SK-N-DZ (cell line): ENCODE measurements around the gene PLXDC2.

Source experiments
- DNase-seq: peaks from one replicate; pipeline ENCODE4 v3.0.0-alpha.2; 2015; ENCODE audit warnings: low spot score

Gene PLXDC2

DNA sequence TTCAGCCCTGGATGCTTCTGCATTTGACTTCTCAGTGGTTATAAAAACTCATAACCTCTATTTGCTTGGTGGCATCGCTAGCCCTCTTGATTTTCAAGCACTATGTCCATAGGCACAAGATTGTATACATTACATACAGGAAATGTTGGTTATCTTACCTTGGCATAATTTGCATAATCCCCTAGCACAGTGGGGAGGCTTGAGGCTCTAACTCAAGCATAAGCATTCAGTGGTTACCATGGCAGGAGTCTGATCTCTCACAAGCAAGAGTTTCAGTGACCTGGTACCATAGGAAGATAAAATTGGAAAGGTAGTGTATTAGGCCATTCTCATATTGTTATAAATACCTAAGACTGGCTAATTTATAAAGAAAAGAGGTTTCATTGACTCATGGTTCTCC, 121.8 kb downstream of the PLXDC2 start:
- DNase-seq = no peak

DNA sequence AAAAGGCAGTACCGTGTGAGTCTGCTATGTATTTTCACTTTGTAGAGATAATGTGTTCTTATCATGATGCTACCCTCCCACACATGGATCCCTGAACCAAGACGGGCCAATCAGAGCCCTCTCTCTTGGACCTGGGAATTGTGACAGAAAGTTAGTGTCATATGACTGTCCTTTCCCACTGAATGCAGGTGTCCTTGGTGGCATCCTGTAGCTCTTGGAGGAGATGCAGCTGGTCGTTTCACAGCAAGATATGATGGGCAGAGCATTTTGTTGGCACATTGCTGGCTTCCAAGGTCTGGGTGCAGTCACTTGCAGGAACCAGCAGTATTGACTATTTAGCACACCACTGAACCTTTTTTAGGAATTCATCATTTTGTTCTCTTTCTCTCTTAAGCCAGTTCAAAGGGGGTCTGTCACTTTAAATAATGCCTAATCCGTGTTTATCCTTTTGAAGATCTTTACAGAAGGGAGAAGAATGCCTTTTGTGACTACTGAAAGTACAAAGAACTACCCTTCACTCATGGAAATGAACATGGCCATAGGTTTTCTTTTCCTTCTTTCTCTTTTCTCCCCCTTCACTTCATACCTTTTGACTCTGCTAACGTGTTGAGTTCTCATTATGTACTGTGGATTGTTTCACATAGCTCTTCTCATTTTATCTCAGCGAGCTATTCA, 125.1 kb downstream of the PLXDC2 start:
- DNase-seq = no peak

DNA sequence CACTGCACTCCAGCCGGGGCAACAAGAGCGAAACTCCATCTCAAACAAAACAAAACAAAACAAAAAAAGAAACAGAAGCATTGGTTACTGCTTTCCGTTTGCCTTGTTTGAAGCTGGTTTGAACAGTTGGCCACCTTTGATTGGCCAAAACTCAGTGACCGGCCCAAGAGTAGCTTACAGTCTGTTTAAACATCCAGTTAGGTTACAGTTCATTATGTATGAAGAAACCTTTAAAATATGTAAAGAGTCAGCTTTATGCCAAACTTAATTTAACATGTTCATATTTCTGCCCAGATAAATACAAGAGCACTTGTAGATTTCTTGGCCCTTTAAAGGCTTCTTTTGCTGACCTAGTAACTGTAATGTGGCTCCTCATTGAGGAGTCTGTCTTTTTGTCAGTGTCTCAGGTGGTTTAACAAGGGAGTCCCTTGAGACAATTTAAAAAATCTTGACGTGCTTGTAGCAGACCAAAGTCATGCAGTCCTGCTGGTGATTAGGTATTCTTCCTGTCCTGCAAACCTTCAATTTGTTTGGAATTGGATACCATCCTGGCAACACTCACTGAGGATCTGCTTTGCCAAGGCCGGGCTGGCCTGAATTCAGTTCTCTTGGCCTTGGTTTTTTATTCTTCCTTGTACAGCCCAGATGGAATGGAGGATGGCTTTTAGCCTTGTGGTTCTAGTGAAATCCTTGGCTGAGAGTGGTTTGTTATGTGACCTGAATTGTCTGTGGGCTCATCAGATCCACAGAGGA, 128.9 kb downstream of the PLXDC2 start:
- DNase-seq = no peak

DNA sequence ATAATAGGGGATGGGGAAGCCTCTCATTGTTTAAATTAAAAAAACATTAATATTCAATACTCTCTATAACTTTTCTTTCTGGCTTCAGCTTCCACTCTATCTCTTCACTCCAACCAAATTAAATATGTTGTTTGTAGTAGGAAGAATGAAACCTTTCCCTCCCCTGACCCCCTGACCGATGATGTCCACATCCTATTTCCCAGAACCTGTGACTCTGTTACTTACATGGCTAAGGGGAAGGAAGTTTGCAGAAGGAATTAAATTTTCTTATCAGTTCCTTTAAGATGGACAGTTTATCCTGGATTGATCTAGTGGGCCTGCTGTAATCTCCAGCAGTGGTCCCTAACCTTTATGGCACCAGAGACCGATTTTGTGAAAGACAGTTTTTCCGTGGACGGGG, 130.0 kb downstream of the PLXDC2 start:
- DNase-seq = no peak

DNA sequence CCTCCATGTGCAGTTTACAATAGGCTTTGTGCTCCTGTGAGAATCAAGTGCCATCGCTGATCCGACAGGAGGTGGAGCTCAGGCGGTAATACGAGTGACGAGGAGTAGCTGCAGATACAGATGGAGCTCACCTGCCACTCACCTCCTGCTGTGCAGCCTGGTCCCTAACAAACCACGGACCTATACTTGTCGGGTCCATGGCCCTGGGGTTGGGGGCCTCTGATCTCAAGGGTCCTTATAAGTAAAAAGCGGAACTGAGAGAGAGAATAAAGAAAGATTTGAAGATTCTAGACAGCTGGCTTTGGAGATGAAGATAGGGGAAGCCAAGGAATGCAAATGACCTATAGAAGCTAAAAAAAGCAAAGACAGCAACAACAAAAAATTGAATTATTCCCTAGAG, 130.6 kb downstream of the PLXDC2 start:
- DNase-seq = no peak

DNA sequence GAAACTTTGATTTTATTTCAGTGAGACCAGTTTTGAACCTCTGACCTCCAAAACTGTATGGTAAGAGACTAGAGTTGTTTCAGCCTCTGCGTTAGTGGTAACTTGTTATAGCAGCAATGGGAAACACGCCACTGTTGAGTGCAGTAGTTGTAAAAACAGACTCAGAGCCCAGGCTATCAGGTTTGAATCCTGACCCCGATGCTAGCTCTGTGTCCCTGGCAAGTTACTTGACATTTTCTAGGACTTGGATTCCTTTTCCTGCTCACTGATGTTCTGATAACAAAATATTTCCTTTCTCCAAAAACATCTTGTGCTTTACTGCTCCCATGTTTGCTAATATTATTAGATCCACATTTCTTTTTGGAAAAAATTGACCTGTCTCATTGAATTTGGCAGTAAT, 131.0 kb downstream of the PLXDC2 start:
- DNase-seq = no peak

DNA sequence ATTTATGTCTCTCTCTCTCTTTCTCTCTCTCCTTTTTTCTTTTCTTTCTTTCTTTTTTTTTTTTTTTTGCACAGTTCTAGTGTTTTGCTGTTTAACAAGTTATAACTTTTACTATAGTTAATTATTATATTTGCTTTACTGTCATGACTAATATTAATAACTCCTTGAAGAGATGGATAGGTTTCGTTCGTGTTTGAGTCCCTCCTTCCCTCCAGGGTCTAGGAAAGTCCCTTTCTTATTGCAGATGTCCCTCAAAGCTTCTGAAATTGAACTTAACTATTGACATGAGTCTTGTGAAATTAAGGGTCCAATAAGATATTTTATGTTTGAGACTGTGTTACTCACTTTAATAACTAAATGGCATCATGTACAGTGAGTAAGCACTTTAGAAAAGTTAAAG, 131.4 kb downstream of the PLXDC2 start:
- no peak for DNase-seq

DNA sequence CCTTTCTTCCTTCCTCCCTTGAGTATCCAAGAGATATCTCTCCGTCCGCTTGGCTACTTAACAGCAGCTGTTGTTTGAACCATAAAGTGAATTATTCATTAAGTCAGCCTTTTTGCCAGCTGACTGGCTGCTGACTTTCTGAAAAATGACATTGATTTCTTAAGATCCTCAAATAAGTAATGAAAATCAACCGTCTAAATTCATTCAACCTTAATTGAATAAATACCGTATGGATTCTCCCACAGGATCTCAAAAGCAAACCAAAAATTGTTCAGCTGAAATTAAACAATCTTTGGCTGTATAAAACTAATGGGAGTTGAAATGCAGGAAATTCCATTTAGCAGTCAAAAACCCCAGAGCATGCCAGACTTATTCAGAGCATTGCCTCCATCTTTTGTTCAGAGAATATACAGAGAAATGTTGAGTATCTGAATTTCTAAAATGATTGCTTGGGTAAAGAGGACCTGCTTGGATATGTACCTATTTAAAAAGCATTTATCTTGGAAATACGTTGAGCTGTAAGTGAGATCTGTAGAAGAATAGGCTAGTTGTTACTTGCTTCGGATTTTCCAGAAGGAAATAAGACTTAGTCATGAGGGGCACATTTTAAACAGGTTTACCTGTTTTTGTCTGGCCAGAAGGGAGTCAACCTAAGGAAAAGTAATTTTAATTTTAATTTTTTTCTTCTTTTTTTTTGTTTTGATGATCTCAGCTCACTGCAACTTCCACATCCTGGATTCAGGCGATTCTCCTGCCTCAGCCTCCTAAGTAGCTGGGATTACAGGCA, 136.2 kb downstream of the PLXDC2 start:
- no peak for DNase-seq

DNA sequence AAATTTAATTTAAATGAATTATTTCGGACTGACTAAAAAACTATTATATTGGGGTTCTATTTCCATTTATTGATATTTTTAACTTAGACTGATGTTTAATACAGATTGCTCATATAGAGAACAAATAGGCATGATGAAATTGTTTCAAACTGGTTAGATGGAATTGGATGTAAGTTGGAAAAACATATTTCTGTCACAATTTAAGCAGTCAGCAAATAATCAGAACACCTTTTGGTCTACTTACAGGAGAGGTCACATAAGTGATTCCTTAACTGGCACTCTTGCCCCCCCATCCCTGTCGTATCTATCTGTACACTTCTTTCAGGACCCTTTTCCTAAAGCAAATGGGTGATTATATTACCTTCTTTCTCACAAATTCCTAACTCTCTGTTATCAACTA, 138.4 kb downstream of the PLXDC2 start:
- no peak for DNase-seq

DNA sequence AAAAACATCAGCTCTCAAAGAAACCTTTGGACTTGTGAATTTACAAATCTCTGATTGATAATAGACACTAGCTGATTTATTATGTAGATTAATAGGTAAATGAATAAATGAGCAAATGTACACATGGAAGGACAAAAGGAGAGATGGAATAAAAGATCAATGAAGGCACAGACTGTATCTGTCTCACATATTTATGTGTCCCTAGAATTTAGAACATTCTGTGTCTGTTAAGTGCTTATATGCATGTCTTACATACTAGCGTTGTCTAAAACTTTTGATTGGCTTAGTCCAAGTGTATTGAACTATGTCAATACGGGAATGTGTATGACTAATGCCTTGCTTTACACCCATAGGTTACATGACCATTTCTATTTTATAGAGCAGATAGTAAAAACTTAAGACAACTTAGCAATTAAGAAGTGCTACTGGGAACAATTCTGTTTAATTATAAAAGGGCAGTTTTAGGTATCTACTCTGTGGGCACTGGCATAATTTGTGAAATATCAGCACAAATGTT, 140.3 kb downstream of the PLXDC2 start:
- DNase-seq = no peak

DNA sequence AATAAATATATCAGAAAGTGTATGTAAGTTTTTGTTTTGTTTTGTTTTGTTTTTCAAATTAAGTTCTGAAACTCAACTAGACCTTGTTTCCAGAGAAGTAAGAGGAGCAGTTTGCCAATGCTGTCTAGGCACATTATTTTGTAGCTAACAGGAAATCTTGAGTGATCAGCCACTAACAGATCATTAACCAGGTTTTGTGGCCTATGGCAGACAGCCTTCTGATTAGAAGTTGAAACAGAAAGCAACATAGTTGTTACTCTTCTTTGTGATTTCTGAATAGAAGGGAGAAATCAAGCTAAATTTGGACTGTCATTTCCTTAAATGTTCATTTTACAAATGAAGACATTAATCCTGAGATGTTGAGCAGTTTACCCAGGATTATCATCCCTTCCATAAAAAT, 142.6 kb downstream of the PLXDC2 start:
- no peak for DNase-seq

DNA sequence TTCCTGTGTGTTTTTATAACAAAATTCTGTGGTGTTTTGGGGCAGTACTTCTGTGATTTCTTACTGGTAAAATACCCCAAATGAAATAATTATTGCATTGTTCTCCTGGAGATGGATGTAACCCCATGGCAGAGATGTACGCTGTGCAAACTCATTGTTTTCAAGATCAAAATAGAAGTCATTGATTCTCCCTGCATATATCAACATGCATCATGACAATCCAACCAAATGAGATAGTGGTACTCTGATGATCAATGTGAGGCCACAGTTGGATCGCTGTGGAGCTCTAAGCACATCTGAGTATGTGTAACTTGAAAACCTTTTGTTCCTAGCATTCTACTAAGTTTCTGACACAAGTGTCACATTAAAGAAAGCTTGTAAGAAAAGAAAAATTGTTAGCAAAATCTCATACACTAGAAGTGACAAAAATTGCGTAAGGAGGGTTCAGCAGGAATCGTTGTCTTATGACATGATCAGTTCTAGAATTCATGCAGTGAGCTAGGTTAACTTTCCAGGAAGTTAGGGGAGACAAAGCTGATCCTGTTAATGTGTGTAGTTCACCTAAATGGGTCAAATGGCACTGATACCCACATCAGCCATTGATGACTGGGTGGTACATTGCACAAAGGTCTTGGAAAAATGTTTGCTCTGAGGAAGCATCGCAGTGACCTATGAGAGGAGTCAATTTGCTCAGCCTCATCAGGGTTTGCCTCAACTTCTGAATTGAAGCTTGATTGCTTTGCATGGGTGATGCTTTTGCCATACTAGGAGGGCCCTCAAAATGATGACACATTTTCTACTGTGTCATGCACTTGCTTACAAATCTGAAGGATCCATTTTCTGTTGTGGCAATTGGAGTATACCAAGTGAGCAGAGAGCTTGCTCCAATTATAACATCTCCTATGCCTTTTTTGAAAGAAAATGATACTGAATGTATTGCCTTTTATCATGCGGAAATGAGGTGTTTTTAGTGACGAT, 145.1 kb downstream of the PLXDC2 start:
- DNase-seq = no peak

DNA sequence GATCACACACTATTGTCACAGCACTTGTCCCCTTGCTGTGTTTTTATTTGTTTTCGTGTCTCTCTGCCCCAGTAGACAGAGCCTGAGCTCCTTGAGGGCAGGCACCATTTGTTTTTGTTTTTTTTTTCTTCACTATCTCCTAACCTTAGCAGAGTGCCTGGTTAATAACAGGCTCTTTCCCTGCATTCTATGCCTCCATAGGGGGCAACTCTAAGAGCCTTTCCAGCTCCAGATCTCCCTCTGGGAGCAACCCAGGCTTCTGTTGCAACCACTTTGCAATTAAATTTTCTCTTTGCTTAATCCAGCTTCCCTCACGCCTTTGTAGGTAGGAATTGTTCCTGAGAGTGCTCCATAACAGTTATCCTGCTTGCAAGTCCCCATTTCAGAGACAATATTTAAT, 148.4 kb downstream of the PLXDC2 start:
- no peak for DNase-seq

DNA sequence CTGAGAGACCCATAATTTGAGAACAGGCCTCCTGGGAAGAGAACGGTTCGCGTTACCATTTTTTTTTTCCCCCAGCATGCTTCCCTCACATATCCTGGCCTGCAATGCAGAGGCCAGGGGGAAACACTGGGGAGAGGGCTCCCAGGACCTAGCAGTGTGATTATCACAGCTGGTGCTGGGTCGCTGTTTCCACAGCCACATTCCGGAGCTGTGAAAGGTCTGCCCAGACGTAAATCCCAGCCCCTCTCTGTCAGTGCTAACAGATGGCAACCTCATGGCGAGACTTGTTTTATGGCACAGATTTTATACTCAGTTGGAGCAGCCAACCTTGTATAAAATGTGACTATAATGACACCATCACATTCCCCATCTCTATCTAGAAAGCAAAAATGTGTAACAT, 150.5 kb downstream of the PLXDC2 start:
- DNase-seq = peak; percentile 7

DNA sequence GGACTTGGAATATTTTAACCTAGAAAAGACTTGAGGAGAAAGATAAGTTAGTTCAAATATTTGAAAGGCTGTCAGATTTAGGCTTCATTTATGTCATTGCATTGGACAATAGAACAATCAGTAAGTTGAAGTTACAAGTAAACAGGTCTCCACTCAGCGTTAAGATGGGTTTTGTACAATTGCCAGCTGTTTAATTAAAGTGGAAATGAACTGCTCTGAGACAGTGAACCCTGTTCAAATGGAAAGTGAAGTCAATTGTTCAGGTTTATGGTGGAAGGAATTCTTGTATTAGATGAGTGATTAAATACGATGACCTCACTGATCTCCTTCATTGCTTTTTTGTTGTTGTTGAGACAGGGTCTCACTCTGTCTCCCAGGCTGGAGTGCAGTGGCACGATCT, 151.7 kb downstream of the PLXDC2 start:
- DNase-seq = no peak

DNA sequence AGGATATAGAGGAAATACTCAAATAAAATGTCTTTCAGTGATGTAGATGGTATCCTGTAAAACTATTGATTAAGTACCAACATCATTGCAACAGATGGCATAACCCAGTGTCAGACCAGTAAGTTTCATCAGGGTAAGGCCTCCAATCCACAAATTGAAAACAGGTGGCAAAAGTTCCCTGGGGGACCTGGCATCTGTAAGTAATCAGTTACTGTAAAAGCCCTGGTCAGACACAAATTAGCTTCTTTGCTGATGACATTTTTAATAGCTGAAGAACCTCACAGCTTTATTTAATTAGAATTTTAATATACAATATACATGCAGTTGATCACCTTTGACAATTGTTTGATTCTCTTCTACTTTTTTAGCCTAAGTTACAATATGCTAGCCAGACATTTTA, 152.5 kb downstream of the PLXDC2 start:
- DNase-seq = peak; percentile 25

DNA sequence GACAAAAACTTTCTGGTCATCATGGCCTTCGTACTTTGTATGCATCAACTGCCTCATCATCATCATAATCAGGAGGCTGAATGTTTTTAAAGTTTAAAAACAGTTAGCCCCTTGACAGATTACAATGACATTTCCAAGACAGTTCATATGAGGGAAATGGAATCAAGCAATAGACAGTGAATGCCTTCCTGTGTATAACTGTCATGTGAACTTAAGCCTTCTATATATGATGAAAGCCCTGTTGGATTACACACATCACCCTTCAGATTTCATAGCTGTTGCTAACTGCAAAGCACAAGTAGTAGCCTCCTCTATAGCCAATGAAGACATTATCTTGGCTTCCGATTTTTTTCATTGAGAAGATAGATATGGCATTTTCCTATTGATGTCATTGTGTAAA, 154.0 kb downstream of the PLXDC2 start:
- no peak for DNase-seq

DNA sequence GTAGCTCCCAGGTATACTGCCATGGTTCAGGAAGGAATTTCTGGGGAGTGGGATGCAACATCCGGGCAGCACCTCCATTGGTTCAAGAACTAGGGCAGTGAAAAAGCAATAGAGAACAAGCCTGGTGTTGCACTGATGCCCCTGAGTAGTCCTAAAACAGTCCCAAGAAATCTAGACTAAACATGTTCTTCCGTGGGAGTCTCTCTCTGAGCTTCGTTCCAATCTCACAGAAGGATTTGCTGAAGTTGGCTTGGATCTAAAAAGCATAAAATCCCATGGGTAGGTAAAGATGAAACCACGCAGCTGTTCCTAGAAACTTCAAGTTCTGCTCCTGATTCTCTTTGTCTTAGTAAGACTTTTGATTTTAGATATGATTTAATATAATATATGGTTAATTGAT, 154.5 kb downstream of the PLXDC2 start:
- no peak for DNase-seq

DNA sequence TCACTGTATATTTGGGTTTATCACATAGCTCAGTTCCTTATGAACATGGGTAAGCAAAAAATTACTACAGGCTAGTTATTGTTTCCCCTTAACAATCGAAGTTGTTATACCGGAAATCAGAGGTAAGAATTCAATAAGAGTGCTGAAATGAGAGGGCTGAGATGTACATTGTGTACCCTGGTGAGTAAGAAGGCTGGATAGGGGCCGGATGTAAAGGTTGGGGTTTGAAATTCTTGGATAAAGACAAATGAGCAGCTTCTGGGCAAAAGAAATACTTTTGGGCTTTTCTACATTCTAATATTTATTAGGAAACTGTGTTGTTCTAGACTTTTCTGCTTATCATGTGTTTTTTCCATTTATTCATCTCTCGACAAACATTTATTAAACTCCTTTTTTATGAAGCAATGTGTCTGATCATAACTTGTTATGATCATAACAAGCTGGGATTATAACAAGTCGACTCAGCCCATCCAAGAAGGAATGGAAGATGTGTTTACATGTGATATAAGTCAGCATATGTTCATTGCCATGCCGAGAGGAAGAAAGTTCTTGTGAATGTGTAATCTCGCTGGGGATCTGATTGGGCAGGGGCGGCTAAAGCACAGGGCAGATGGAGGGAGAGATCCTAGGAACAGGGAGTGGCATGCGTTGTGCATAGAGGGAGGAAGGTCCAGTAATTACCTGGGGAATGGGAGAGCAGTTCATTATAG, 155.3 kb downstream of the PLXDC2 start:
- no peak for DNase-seq

DNA sequence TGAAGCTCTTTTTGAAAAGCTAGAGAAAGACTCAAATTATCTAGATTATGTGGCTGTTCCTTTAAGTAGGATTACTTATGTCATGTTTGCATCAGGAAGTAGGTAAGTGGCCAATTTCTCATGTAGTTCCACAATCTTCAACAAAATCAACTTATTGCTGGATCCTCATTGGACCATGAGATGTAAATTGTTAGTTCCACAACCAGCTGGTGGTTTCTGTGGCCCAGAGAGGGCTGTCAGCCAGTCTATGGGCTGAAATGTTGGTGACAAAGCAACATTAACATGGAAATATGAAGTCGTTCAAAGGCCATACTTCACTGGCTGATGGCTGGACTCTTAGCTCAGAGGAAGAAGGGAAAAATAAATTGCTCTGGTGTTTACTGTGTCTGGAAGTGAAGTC, 157.9 kb downstream of the PLXDC2 start:
- DNase-seq = no peak

DNA sequence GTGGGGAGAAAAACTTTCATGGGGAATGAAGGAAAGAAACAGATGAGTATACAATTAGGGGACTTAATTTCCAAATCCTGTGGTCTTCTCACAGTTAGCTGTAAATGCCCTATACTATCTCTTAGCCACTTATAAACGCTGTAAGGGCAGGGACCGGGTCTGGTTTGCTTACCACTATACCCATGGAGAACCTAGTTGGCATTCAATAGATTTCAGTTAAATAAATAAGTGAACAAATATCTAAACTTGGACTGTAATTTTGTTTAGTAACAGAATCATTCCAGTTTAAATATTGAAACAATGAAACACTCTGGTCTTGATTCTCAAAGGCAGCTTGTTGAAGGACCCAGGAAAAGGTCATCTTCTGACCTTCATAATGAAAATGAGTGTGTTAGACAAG, 158.3 kb downstream of the PLXDC2 start:
- DNase-seq = no peak
